Stomach (tissue), 4 donors: ENCODE data around the gene RAB31.

Experiments used
- CTCF ChIP-seq, 7 experiments: fragments of 450-650 bp in 4 of 7; fragments of 200-600 bp in 3 of 7; sonication (generic) in 3 of 7; IDR thresholded peaks; one replicate each; pipeline ENCODE4 v1.5.1; 2016 to 2019; ENCODE audit warnings: antibody characterized with exemption in 7 of 7, control low read depth in 2 of 7, mild to moderate bottlenecking in 1 of 7
- POLR2A ChIP-seq, 4 donors: fragments of 450-650 bp; IDR thresholded peaks; one replicate each; pipeline ENCODE4 v1.6.1; 2016; ENCODE audit warnings: antibody characterized with exemption in 4 of 4, control low read depth in 2 of 4, mild to moderate bottlenecking in 1 of 4, moderate library complexity in 1 of 4
- POLR2AphosphoS5 ChIP-seq, 3 donors: sonication (generic); formaldehyde crosslinking; IDR thresholded peaks; one replicate each; pipeline ENCODE4 v1.6.1; 2016; ENCODE audit warnings: antibody characterized with exemption in 3 of 3

DNA sequence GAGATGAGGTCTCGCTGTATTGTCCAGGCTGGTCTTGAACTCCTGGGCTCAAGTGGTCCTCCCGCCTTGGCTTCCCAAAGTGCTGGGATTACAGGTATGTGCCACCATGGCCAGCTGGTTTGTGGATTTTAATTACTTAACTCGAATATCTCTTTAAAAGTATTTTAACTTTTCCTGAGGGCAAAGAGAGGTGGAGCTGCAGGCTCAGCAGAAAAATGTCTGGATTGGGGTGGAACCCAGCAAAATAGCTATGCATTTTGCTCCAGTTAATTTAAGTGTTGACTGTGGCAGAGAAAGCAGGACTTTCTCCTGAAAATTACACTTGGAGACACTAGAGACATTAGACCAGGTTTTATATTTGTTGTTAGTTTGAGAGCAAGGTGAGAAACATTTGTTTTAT is 142.2 kb downstream of the RAB31 start:
- no peak for TF ChIP-seq CTCF (IDR thresholded peaks at IDR 0.05)
- TF ChIP-seq POLR2A (IDR thresholded peaks at IDR 0.05) = no peak
- TF ChIP-seq POLR2AphosphoS5 (IDR thresholded peaks at IDR 0.05) = no peak
